ENCODE data around the gene TMEM141. TPM values are rescaled to one million over a fixed set of nuclear protein-coding genes. Genes with fewer than 3 reads are reported as not detected.
"Not testable (repeated sequence)": the region's sequence is repeated elsewhere in the genome, so short reads cannot be mapped to it uniquely, and the experiment has no call there.

Gene TMEM141
- total RNA-seq, 4 donors from 2014 or later = 60.7 to 70.8 (median 66.9) TPM

DNA sequence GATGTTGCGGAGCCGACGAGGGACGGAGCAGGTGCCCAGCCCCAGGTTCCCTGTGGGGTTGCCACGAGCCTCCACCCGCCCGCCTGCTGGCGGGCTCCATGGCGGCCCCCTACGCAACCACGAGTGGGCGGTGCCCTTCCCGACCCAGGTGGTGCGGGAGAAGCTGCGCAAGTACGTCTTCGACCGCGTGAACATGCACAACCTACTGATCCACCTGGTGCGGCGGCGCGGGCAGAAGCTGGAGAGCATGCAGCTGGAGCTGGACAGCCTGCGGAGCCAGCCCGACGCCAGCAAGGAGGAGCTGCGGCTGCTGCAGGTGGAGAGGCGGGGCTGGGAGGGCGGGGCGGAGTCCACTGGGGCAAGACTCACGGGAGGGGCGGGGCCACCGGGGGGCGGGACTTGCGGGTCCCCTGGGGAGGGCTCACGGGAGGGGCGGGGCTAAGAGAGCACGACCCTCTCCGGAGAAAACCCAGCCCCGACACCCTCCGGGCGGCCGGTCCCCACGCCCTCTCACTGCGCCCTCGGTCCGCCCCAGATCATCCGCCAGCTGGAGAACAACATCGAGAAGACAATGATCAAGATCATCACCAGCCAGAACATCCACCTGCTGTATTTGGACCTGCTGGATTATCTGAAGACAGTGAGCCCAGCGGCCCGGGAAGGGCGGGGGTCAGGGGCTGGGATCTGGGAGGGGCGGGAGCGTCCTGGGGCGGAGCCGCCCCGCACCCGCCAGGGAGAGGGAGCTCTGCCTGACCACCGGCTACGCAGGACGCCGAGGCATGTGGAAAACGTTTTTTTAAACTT is 8.9 kb downstream of the TMEM141 start:
- DNase-seq (ENCODE audit: low spot score in 2 of 2) = peak; percentile 32 to 37

DNA sequence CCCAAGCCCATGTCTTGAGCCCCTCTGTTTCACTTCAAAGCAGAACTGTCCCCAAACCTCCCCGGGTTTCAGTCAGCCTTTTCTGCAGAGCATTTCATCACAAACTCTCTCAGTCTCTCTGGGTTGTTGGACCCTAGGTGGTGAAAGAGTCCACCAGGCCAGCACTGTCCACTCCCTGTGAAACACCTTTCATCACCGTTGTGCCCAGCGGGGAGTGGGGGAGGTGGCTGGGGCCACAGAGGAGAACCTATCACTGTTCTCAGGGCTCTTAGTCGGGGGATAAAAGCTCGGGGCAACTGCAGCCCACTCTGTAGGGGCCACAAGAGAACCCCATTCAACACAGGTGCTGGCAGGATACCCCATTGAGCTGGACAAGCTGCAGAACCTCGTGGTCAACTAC is 11.2 kb downstream of the TMEM141 start:
- no peak for TF ChIP-seq POLR2A (IDR thresholded peaks at IDR 0.05)
- TF ChIP-seq EP300 (IDR thresholded peaks at IDR 0.05) = no peak
- TF ChIP-seq, protein P1, sequence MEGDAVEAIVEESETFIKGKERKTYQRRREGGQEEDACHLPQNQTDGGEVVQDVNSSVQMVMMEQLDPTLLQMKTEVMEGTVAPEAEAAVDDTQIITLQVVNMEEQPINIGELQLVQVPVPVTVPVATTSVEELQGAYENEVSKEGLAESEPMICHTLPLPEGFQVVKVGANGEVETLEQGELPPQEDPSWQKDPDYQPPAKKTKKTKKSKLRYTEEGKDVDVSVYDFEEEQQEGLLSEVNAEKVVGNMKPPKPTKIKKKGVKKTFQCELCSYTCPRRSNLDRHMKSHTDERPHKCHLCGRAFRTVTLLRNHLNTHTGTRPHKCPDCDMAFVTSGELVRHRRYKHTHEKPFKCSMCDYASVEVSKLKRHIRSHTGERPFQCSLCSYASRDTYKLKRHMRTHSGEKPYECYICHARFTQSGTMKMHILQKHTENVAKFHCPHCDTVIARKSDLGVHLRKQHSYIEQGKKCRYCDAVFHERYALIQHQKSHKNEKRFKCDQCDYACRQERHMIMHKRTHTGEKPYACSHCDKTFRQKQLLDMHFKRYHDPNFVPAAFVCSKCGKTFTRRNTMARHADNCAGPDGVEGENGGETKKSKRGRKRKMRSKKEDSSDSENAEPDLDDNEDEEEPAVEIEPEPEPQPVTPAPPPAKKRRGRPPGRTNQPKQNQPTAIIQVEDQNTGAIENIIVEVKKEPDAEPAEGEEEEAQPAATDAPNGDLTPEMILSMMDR (IDR thresholded peaks at IDR 0.05) = no peak
- 77 to 82% methylated on average over 6 of the region's 6 CpGs for WGBS, 2 donors
- Histone ChIP-seq H3K27ac (no peak overlapping the region), H3K9me3 (no peaks in the 10 kb centered on the region), H3K4me1 (peaks cover 0 to 41% (median 28%) of the 10 kb centered on the region in 4 donors), H3K36me3 (peaks cover 0 to 16% (median 0%) of the 10 kb centered on the region in 3 donors), H3K4me3 (no peak overlapping the region), H3K27me3 (peaks cover 0 to 53% of the 10 kb centered on the region in 2 donors)
- DNase-seq (ENCODE audit: low spot score in 2 of 2) = no peak

More for the DNA sequence above, 8.9 kb downstream of the TMEM141 start:
- H3K27ac ChIP-seq = no peak overlapping the region
- H3K9me3 ChIP-seq = no peaks in the 10 kb centered on the region
- peaks cover 0 to 64% of the 10 kb centered on the region in 2 donors for H3K27me3 ChIP-seq
- 0 to 1% methylated on average over 24 to 37 of the region's 63 CpGs for WGBS, 2 donors
- peaks cover 0 to 35% (median 17%) of the 10 kb centered on the region in 4 donors for H3K4me1 ChIP-seq
- no peak for TF ChIP-seq POLR2A (IDR thresholded peaks at IDR 0.05)
- peak overlapping the region; percentile 2 to 47 (median 29) for H3K4me3 ChIP-seq
- H3K36me3 ChIP-seq = peaks cover 0 to 12% (median 0%) of the 10 kb centered on the region in 3 donors

DNA sequence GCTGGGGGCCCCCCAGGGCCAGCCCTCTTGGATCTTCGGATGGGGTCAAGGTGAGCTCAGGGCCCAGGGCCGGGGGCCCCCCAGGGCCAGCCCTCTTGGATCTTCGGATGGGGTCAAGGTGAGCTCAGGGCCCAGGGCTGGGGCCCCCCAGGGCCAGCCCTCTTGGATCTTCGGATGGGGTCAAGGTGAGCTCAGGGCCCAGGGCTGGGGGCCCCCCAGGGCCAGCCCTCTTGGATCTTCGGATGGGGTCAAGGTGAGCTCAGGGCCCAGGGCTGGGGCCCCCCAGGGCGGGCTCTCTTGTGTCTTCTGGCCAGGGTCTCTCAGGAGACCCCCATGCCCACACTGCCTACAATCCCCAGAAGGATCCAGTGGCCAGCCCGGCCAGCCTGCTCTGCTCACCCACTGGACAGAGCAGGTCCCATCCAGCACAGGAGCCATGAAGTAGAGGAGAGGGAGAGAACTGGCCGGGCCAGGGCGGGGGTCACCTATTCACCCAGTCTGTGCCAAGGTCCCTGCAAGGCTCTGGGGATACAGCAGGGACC is 11.9 kb downstream of the TMEM141 start:
- DNase-seq (ENCODE audit: low spot score in 2 of 2); H3K4me3 ChIP-seq; H3K27ac ChIP-seq; H3K9me3 ChIP-seq: not testable (repeated sequence)
- H3K27me3 ChIP-seq = peaks cover 0 to 46% of the 10 kb centered on the region in 2 donors
- peaks cover 0 to 41% (median 28%) of the 10 kb centered on the region in 4 donors for H3K4me1 ChIP-seq
- WGBS, 2 donors = 80 to 100% methylated on average over 3 of the region's 9 CpGs
- peaks cover 0 to 16% (median 0%) of the 10 kb centered on the region in 3 donors for H3K36me3 ChIP-seq

DNA sequence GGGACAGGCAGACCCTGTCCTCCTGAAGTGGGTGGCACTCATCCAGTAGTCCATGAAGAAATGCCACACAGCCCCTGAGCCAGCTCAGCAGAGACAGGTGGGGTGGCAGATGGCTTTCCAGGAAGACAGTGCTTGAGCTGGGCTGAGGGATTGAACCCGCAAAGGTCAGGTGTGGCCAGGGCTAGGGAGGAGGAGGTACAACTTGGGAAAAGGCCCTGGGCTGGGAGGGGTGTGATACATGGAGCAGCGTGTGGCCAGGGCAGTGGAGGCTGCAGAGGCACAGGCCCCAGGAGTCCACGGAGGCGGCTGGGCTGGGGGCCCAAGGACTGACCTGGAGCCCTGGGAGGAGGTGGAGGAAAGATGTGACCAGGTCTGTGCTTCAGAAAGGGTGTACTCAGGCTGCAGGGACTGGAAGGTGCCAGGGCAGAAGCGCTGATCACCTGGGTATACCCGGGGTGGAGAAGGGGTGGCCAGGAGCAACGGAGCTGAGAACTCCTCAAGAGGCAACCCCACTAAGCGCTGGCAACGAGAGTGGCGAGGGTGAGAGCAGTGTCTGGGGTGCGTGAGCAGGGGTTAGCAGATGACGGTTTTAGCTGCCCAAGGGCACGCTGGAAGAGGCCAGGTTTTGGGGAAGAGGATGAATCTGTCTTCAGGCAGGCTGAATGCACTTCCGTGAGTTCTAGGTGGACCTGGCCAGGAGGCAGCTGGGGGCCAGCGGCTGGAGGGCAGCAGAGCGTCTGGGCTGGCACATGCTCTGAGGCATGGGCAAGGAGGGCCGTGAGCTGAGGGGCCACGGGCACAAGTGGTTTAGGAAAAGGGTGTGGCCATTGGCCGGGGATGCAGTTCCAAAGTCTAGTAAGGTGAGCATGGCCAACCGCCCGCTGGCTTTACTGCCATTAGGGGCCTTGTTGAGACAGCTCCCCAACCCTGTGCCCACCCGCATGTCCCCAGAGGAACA is 12.7 kb downstream of the TMEM141 start:
- no peaks in the 10 kb centered on the region for H3K9me3 ChIP-seq
- H3K27ac ChIP-seq = no peak overlapping the region
- H3K4me3 ChIP-seq = no peak overlapping the region
- peaks cover 0 to 16% (median 0%) of the 10 kb centered on the region in 3 donors for H3K36me3 ChIP-seq
- TF ChIP-seq POLR2A (IDR thresholded peaks at IDR 0.05) (no peak), EP300 (IDR thresholded peaks at IDR 0.05) (no peak)
- TF ChIP-seq, protein P1 (IDR thresholded peaks at IDR 0.05) = no peak
- DNase-seq (ENCODE audit: low spot score in 2 of 2) = no peak
- WGBS, 2 donors = 96% methylated on average over 22 of the region's 22 CpGs
- peaks cover 0 to 38% of the 10 kb centered on the region in 2 donors for H3K27me3 ChIP-seq
- peaks cover 0 to 44% (median 28%) of the 10 kb centered on the region in 4 donors for H3K4me1 ChIP-seq

DNA sequence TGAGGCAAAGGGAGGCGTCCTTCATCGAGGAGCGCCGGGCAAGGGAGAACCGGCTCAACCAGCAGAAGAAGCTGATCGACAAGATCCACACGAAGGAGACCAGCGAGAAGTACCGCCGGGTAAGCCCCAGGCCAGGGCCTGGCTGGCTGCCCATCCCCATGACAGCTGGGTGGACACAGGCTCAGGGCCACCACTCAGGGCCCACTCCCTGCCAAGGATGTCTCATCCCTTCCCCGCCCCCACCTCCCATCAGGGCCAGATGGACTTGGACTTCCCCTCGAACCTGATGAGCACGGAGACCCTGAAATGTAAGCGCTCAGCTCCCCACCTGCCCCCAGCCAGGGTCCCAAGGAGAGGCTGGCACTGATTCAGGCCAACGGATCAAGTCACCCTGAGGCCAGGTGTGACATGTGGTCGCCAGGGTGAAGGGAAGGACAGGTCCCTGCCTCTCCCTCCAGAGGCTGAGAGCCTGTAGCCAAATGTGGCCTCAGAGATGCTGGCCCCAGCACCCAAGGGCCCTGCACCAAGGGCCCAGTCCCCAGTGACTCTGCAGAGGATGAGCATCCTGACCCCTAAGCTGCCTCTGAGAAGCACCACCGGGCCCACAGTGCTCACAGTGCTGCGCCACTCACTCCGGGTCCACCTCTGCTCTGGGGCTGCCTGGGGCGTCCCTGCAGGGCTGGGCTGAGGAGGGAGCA is 13.5 kb downstream of the TMEM141 start:
- no peak overlapping the region for H3K27ac ChIP-seq
- no peak for DNase-seq (ENCODE audit: low spot score in 2 of 2)
- TF ChIP-seq, protein P1 (IDR thresholded peaks at IDR 0.05) = no peak
- TF ChIP-seq EP300 (IDR thresholded peaks at IDR 0.05) (no peak), POLR2A (IDR thresholded peaks at IDR 0.05) (no peak)
- peaks cover 0 to 16% (median 0%) of the 10 kb centered on the region in 3 donors for H3K36me3 ChIP-seq
- 91 to 94% methylated on average over 13 to 17 of the region's 20 CpGs for WGBS, 2 donors
- no peaks in the 10 kb centered on the region for H3K9me3 ChIP-seq
- H3K4me3 ChIP-seq = no peak overlapping the region
- H3K4me1 ChIP-seq = peaks cover 0 to 45% (median 30%) of the 10 kb centered on the region in 4 donors
- peaks cover 0 to 30% of the 10 kb centered on the region in 2 donors for H3K27me3 ChIP-seq
